ENCODE results near the gene CYB5D1. TPM values are rescaled to one million over a fixed set of nuclear protein-coding genes. Genes with fewer than 3 reads are reported as not detected.
A peak's percentile ranks its signal among the peaks of the same experiment; 100 is the strongest.

The CYB5D1 gene
- total and polyA plus RNA-seq, 2 of the 8 experiments (the other 6 are each of a cell fraction or from before 2014, with no cell fraction given), result 11.0 to 18.0 TPM

GRCh38 chr17:7858522-7858810 lies 663 bp downstream of the CYB5D1 start (continued):
- peak in 2 of 3 experiments; percentile 33 to 45; a peak in 3 of 4 replicates for TF ChIP-seq CTCF (IDR thresholded peaks at IDR 0.05; ENCODE audit: control extremely low read depth in 1 of 3, insufficient read depth in 1 of 3, low read depth in 1 of 3, low read length in 3 of 3)
- no peak for TF ChIP-seq JUND (IDR thresholded peaks at IDR 0.05; ENCODE audit: low read length)

Data from H1 (cell line).